Fibroblast of skin of right quadriceps (primary cell): Measurements from ENCODE around the gene C1QTNF9.
"Not testable (repeated sequence)": the region's sequence is repeated elsewhere in the genome, so short reads cannot be mapped to it uniquely, and the experiment has no call there.

Experiments
- DNase-seq: peaks from one replicate; pipeline ENCODE4 v3.0.0-alpha.2; 2013

The C1QTNF9 gene

DNA sequence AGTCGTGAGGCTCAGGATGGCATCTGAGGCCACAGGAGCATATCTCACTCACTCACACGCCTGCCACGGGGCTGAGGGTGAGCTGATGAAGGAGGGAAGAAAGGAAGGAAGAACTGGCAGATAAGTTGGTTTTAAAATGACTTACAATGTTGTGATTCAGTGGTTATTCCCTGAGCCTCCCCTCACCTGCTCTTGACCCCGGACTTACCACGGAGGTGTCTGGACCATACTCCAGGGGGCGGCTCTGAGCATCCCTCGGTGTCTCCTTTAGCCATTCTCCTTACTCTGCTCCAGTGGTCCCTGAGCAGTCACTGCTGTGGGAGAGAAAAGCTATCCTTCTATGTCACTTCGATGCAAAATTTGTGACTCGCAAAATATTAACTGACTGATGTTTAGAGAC, 61.9 kb downstream of the C1QTNF9 start:
- DNase-seq = not testable (repeated sequence)
